Neuron (in vitro differentiated cells): ENCODE results near the gene B3GALT5.

Experiments
- H2AFZ ChIP-seq: one replicate; pipeline ENCODE4 v1.6.1; 2013; ENCODE audit warnings: low read depth, mild to moderate bottlenecking, inconsistent platforms, low read length, moderate library complexity
- H3K27me3 ChIP-seq: one replicate; pipeline ENCODE4 v1.6.1; 2013; ENCODE audit warnings: low read length; ENCODE audit not compliant: insufficient read depth
- H3K36me3 ChIP-seq: one replicate; pipeline ENCODE4 v1.6.1; 2013; ENCODE audit warnings: low read length; ENCODE audit not compliant: insufficient read depth
- H3K4me1 ChIP-seq: one replicate; pipeline ENCODE4 v1.6.1; 2013; ENCODE audit warnings: low read length; ENCODE audit not compliant: insufficient read depth
- H3K4me3 ChIP-seq: 2 replicates; pipeline ENCODE4 v1.5.1; 2013; ENCODE audit warnings: mild to moderate bottlenecking, low read length, moderate library complexity
- H3K9me3 ChIP-seq: one replicate; pipeline ENCODE4 v1.6.1; 2013; ENCODE audit warnings: low read length

B3GALT5 gene

DNA sequence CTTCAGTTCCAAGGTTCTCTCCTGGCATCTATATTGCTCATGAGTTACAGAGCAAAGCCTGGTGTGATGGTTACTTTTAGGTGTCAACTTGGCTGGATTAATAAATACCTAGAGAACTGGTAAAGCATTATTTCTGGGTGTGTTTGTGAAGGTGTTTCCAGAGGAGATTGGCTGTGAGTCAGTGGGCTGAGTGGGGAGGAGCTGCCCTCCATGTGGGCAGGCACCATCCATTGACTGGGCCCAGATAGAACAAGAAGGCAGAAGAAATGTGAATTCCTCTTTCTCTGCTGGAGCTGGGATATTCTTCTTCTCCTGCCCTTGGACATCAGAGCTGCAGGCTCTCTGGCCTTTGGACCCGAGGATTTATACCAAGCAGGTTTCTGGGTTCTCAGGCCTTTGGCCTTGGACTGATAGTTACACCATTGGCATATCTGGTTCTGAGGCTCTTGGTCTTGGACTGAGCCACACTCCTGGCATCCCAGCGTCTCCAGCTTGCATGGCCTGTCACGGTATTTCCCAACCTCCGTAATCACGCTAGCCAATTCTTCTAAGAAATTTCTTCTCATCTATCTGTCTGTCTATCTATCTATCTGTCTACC, 44.5 kb downstream of the B3GALT5 start:
- no peak overlapping the region for H3K4me3 ChIP-seq
- no peaks in the 10 kb centered on the region for H3K4me1 ChIP-seq
- no peaks in the 10 kb centered on the region for H3K27me3 ChIP-seq
- no peak overlapping the region for H2AFZ ChIP-seq
- H3K36me3 ChIP-seq: no peaks in the 10 kb centered on the region
- peaks cover 5% of the 10 kb centered on the region for H3K9me3 ChIP-seq

DNA sequence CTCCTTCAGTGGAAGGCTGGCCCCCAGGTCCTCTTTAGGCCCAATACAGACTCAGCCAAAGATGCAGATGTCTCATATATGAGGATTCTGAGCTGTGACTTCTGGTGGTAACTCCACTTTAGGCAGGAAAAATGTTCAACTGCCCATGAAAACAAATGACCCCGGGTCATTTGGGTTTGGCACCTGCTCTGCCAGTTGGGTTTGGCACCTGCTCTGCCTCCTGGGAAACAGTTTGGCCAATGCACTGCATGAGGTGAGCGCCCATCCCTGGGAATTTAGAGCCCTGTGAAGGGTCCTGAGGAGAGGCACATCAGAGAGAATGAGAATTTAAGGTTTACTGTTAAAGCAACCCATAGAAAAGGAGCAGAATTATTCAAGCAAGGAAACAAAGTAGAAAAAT, 45.3 kb downstream of the B3GALT5 start:
- peaks cover 3% of the 10 kb centered on the region for H3K9me3 ChIP-seq
- no peaks in the 10 kb centered on the region for H3K27me3 ChIP-seq
- peaks cover 8% of the 10 kb centered on the region for H3K4me1 ChIP-seq
- H3K36me3 ChIP-seq: no peaks in the 10 kb centered on the region
- no peak overlapping the region for H3K4me3 ChIP-seq
- no peak overlapping the region for H2AFZ ChIP-seq

DNA sequence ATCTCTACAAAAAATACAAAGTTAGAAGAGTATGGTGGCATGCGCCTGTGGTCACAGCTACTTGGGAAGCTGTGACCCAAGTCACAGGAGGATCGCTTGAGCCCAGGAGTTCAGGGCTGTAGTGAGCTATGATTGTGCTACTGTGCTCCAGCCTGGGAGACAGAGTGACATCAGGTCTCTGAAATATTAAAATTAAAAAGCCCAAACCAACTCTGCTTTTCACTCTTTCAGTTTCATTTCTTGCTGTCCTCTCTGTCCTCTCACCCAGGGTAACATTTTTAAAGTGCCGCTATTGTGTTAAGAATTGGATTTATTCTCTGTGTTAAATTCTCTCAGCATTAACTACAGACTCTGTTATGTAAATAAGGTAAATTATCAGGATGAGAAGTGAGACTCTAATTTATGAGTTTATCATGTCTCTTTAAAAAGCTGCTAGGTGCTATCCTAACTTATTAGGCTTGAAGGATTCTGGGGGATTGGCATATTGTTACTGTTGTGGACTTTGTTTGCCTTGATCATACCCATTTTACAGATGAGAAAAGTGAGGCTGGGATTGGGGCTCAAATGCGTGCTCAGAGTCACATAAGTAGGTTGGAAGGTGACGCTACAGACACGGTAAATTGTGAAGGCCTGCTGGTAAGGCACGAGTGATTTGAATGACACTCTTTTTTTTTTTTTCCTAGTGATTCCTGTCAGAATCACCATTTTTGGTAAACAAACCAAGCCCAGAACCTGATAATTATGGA, 46.5 kb downstream of the B3GALT5 start:
- Histone ChIP-seq H3K27me3 (no peaks in the 10 kb centered on the region), H3K36me3 (no peaks in the 10 kb centered on the region), H3K4me1 (peaks cover 16% of the 10 kb centered on the region), H3K9me3 (no peaks in the 10 kb centered on the region), H3K4me3 (no peak overlapping the region), H2AFZ (no peak overlapping the region)

DNA sequence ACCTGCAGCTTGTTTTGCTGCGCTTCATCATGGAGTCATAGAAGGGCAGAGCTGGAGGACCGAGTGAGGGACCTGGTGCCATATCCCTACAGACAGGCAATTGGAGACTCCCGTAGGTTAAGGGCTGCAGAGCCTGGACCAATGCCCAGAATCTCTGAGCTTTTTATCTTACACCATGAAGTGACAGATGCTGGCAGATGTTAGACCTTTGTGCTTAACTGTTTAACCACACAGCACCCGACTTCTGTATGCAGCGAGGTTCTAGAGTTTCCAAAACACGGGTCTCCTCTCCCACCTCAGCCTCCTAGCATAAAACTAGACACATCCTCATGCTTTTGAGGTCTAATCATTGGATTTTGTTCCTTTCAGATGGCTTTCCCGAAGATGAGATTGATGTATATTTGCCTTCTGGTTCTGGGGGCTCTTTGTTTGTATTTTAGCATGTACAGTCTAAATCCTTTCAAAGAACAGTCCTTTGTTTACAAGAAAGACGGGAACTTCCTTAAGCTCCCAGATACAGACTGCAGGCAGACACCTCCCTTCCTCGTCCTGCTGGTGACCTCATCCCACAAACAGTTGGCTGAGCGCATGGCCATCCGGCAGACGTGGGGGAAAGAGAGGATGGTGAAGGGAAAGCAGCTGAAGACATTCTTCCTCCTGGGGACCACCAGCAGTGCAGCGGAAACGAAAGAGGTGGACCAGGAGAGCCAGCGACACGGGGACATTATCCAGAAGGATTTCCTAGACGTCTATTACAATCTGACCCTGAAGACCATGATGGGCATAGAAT, 47.6 kb downstream of the B3GALT5 start:
- Histone ChIP-seq H3K36me3 (no peaks in the 10 kb centered on the region), H3K4me1 (peaks cover 16% of the 10 kb centered on the region), H3K9me3 (no peaks in the 10 kb centered on the region), H3K27me3 (no peaks in the 10 kb centered on the region), H2AFZ (no peak overlapping the region), H3K4me3 (no peak overlapping the region)

DNA sequence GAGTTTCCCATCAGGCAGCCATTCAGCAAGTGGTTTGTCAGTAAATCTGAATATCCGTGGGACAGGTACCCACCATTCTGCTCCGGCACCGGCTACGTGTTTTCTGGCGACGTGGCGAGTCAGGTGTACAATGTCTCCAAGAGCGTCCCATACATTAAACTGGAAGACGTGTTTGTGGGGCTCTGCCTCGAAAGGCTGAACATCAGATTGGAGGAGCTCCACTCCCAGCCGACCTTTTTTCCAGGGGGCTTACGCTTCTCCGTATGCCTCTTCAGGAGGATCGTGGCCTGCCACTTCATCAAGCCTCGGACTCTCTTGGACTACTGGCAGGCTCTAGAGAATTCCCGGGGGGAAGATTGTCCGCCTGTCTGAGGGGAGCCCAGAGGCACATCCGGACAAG, 48.4 kb downstream of the B3GALT5 start:
- no peaks in the 10 kb centered on the region for H3K9me3 ChIP-seq

DNA sequence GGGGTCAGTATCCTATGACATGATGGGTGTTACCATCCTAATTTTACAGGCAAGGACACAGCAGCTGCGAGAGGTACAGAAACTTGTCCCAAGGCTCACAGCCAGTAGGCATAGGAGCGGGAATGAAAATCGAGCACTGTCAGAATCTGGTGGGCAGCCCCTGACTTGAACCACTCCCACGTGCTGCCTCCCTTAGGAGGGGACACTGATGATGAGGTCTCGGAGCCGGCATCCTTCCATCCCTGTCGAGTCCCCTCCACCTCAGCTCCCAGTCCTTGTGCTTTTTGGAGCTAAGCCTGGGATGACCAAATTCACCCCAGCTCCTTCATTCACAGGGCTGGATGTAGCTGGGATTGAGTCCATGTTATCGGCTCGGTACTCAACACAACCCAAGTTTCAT, 49.0 kb downstream of the B3GALT5 start:
- peaks cover 16% of the 10 kb centered on the region for H3K4me1 ChIP-seq
- H2AFZ ChIP-seq: no peak overlapping the region

More for the DNA sequence above, 48.4 kb downstream of the B3GALT5 start:
- H3K27me3 ChIP-seq: no peaks in the 10 kb centered on the region
- peaks cover 16% of the 10 kb centered on the region for H3K4me1 ChIP-seq
- H3K4me3 ChIP-seq: no peak overlapping the region
- no peak overlapping the region for H2AFZ ChIP-seq
- H3K36me3 ChIP-seq: no peaks in the 10 kb centered on the region

DNA sequence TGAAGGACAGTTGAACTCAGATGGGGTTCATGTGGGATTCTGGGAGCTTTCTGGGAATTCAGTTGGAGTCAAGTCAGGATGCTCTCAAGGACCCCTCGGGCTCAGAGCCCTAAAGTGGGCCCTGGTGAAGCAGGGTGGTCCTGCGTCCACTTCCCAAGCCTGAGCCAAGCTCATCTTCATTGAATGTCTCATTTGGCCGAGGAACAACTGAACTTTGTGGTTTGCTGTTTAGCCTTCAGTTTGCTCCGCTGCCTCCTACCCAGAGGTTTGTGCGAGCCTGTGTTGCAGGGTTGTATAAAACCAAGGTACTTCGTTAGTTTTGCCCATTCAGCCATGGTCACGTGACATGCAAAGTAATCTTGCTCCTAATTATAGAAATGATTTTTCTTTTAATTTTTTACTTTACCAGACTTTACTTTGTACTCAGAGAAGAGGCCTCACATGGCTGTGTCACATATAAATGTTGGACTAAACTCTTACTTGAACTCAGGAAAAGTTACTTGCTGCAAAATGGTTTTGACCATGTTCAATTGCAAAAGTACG, 49.7 kb downstream of the B3GALT5 start:
- no peak overlapping the region for H3K4me3 ChIP-seq
- H3K4me1 ChIP-seq: peaks cover 16% of the 10 kb centered on the region
- no peaks in the 10 kb centered on the region for H3K27me3 ChIP-seq
- no peaks in the 10 kb centered on the region for H3K36me3 ChIP-seq
- no peaks in the 10 kb centered on the region for H3K9me3 ChIP-seq
- no peak overlapping the region for H2AFZ ChIP-seq

More for the DNA sequence above, 49.0 kb downstream of the B3GALT5 start:
- no peaks in the 10 kb centered on the region for H3K27me3 ChIP-seq
- H3K36me3 ChIP-seq: no peaks in the 10 kb centered on the region
- H3K9me3 ChIP-seq: no peaks in the 10 kb centered on the region
- H3K4me3 ChIP-seq: no peak overlapping the region

DNA sequence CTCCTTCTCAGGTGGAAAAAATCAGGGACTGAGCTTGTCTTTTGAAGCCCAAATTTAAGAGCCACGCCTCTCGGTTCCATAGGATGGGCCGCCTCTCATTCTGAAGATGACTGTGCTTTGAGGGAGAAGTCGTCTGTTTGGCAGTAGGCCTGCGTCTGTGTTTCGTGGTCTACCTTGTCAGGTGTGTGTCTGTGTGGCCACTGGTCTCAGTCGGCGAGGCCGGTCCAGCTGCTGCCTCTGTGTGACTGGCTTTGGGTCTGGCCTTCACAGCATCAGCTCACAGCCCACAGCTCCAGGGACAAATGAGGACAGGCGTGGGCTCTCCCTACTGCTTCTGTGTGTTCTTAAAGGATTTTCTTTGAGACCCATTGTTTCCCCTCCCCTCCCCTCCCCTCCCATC, 50.3 kb downstream of the B3GALT5 start:
- Histone ChIP-seq H3K9me3 (no peaks in the 10 kb centered on the region), H3K36me3 (no peaks in the 10 kb centered on the region), H3K4me3 (no peak overlapping the region), H3K27me3 (no peaks in the 10 kb centered on the region), H2AFZ (no peak overlapping the region), H3K4me1 (peaks cover 16% of the 10 kb centered on the region)

DNA sequence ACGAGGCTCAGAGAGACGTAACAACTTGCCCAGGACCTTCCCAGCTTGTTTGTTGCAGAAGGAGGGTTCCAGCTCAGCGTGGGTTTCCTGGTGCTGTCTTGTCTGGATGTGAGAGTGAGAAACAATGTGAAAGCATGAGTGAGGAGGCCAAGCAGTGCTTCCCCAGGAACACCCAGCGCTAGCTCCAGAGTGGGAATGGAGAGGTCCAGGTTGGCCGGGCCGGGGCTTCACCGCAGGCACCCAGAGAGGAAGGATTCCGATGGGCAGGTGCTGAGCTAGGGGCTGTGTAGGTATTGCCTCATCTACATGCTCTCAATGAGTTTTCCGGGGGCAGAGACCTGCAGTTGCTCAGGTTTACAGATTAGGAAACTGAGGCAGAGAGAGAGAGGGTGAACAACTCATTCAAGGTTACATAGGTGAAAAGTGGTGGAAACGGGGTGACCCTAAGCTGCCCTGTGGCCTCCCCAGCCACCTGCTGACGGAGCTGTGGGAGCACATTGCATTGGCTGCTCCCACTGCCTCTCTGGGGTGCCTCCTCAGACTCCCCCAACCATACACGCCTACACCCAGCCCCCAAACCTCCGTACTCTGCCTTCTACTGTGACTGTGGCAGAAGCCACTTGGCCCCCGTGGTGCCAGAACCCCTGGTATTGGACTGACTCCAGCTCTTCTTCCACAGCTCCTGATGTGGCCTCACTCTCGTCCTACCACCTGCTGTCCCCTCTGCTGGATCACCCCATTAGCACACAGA, 51.2 kb downstream of the B3GALT5 start:
- H3K36me3 ChIP-seq: no peaks in the 10 kb centered on the region
- H3K27me3 ChIP-seq: no peaks in the 10 kb centered on the region
- H3K9me3 ChIP-seq: no peaks in the 10 kb centered on the region
- H3K4me1 ChIP-seq: peaks cover 16% of the 10 kb centered on the region
- no peak overlapping the region for H2AFZ ChIP-seq
- no peak overlapping the region for H3K4me3 ChIP-seq

DNA sequence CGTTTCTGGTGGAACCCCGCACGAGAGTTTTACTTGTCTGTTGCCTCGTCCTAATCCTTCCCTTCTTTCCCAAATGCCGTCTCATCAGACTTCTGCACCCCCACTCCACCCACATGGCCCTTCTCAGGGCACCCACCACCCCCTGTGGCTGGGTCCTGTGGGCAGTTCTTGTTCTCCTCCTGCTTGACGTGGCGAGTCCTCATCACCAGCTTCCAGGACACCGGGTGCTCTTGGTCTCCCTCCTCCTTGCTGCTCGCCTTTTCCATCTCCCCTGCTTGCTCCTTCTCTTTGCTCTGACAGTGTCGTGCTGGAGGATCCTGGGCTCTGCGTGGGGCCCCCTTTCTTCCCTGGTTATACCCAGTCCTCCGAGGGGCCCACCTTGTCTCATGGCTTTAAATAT, 51.8 kb downstream of the B3GALT5 start:
- peaks cover 16% of the 10 kb centered on the region for H3K4me1 ChIP-seq
- no peaks in the 10 kb centered on the region for H3K27me3 ChIP-seq
- no peaks in the 10 kb centered on the region for H3K36me3 ChIP-seq
- no peak overlapping the region for H2AFZ ChIP-seq
- no peaks in the 10 kb centered on the region for H3K9me3 ChIP-seq
- H3K4me3 ChIP-seq: no peak overlapping the region

DNA sequence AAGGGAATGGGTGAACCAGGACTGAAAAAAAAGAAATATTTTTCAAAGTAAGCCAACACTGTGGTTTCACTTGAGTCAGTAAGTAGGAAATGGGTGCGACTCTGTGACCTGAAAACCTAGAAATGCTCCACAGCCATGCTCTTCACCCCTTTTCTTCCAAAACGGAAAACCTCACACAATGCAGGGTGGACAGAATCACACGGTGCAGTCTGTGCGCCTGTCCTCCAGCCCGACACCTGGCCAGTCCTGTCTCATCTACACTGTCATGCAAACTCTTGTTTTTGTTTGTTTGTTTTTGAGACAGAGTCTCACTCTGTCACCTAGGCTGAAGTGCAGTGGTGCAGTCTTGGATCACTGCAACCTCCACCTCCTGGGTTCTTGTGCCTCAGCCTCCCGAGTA, 53.3 kb downstream of the B3GALT5 start:
- Histone ChIP-seq H3K27me3 (no peaks in the 10 kb centered on the region), H3K4me3 (no peak overlapping the region), H2AFZ (no peak overlapping the region), H3K4me1 (peaks cover 16% of the 10 kb centered on the region), H3K36me3 (no peaks in the 10 kb centered on the region), H3K9me3 (peaks cover 2% of the 10 kb centered on the region)

DNA sequence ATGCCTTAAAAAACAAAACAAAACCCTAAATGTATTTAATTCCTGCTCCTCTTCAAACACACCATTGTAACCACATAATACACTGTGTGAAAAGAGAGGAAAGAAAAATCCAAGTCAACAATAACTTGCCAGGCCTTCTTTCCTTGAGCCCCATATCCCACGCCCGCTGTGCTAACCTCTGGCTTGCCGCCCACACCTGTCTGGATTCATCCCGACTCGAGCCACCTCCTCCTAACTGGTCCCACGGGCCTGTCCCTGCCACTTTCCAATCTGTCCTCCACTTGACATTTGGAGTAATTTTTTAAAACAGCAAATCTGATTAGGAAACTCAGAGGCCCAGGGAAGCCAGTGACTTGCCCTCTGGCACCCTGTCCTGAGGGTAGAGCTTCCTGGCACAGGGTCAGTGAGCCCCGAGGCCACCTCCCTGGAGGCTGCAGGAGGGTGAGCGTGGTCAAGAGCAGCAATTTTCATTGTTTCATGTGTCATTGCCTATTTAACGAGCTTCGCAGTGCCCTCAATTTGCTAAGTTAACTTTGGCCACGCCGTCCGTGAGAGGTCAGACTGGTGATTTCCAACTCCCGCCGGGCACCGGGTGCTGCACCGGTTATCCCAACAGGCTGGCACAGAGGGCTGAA, 54.1 kb downstream of the B3GALT5 start:
- Histone ChIP-seq H3K9me3 (peaks cover 2% of the 10 kb centered on the region), H3K4me1 (peaks cover 16% of the 10 kb centered on the region), H2AFZ (no peak overlapping the region), H3K36me3 (no peaks in the 10 kb centered on the region), H3K27me3 (no peaks in the 10 kb centered on the region), H3K4me3 (no peak overlapping the region)
